ENCODE data around the gene CFAP126. TPM values are rescaled to one million over a fixed set of nuclear protein-coding genes. Genes with fewer than 3 reads are reported as not detected.
"Not testable (repeated sequence)": the region's sequence is repeated elsewhere in the genome, so short reads cannot be mapped to it uniquely, and the experiment has no call there.

Gene CFAP126, protein sequence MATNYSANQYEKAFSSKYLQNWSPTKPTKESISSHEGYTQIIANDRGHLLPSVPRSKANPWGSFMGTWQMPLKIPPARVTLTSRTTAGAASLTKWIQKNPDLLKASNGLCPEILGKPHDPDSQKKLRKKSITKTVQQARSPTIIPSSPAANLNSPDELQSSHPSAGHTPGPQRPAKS
- not detected for total RNA-seq

DNA sequence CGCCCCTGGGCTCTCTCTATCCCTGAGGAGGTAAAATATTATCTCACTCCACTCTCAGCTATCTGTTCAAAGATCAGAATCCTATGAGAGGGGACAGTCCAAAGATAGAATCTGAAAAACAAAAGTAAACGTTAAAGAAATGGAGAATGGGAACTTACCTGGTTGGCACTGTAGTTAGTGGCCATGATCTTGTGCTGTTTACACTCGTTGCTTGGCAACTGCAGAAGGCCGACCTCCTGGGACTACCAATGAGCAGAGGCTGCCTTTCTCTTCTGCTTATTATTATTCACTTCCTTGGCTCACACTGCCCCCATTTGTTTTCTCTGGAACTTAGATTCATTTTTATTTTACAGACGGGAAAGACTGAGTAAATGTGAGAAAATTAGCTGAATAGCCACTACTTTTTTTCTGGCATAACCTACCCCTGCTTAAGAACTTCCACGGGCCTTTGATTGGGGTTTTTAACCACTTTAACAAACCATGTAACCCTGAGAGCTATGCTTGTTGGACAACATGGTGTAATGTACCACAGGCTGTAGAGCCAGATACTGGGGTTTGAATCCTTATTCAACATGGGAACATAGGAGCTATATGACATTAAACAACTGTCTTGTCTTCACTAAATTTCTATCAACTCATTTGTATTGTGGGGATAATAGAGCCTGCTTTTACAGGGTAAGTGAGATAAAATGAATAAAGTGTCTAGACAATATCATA, at the start of gene CFAP126:
Gene CFAP126 (minus strand): TSS at position 193 of the 717 bp plus-strand sequence. CDS start 8 bp downstream, at position 185.
- H3K4me3 ChIP-seq (ENCODE audit: low read depth, poor library complexity, severe bottlenecking) = no peak within 1 kb of the TSS
- 17 to 20% methylated on average over 6 of the region's 6 CpGs for WGBS, 2 donors
- intact Hi-C loops (cut with DNase I; ENCODE audit: low total_unique reads) = no loop called here
- no peak for DNase-seq (ENCODE audit: low spot score in 2 of 2)
- no peak for TF ChIP-seq POLR2A (IDR thresholded peaks at IDR 0.05)
- TF ChIP-seq, protein P1, sequence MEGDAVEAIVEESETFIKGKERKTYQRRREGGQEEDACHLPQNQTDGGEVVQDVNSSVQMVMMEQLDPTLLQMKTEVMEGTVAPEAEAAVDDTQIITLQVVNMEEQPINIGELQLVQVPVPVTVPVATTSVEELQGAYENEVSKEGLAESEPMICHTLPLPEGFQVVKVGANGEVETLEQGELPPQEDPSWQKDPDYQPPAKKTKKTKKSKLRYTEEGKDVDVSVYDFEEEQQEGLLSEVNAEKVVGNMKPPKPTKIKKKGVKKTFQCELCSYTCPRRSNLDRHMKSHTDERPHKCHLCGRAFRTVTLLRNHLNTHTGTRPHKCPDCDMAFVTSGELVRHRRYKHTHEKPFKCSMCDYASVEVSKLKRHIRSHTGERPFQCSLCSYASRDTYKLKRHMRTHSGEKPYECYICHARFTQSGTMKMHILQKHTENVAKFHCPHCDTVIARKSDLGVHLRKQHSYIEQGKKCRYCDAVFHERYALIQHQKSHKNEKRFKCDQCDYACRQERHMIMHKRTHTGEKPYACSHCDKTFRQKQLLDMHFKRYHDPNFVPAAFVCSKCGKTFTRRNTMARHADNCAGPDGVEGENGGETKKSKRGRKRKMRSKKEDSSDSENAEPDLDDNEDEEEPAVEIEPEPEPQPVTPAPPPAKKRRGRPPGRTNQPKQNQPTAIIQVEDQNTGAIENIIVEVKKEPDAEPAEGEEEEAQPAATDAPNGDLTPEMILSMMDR (IDR thresholded peaks at IDR 0.05) = no peak

DNA sequence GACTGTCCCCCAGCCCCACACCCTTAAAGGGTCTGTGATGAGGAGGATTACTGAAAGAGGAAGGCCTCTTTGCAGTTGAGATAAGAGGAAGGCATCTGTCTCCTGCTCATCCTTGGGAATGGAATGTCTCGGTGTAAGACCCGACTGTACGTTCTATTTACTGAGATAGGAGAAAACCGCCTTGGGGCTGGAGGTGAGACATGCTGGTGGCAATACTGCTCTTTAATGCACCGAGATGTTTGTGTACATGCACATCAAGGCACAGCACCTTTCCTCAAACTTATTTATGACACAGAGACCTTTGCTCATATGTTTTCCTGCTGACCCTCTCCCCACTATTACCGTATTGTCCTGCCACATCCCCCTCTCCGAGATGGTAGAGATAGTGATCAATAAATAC, 45.4 kb upstream of the CFAP126 start:
- intact Hi-C loops (cut with DNase I; ENCODE audit: low total_unique reads); H3K4me3 ChIP-seq (ENCODE audit: low read depth, poor library complexity, severe bottlenecking); DNase-seq (ENCODE audit: low spot score in 2 of 2): not testable (repeated sequence)
- WGBS, 2 donors = 87 to 94% methylated on average over 7 of the region's 7 CpGs

DNA sequence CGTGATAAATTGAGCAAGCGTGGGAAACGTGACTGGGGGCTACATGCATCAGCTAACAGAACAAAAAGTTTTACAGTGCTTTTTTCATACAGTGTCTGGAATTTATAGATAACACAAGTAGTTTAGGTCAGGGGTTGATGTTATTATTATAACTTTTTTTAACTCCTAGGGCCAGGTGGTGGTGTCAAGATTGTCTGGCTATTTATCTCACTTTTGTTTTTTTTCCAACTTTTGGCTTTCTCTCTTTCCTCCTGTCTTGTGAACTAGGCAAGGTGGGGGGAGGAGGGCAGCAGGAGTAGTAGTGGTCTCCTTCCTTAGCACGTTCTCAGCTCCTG, 42.9 kb upstream of the CFAP126 start:
- 88% methylated on average over 4 of the region's 4 CpGs for WGBS, 2 donors
- DNase-seq (ENCODE audit: low spot score in 2 of 2); intact Hi-C loops (cut with DNase I; ENCODE audit: low total_unique reads); H3K4me3 ChIP-seq (ENCODE audit: low read depth, poor library complexity, severe bottlenecking): not testable (repeated sequence)

DNA sequence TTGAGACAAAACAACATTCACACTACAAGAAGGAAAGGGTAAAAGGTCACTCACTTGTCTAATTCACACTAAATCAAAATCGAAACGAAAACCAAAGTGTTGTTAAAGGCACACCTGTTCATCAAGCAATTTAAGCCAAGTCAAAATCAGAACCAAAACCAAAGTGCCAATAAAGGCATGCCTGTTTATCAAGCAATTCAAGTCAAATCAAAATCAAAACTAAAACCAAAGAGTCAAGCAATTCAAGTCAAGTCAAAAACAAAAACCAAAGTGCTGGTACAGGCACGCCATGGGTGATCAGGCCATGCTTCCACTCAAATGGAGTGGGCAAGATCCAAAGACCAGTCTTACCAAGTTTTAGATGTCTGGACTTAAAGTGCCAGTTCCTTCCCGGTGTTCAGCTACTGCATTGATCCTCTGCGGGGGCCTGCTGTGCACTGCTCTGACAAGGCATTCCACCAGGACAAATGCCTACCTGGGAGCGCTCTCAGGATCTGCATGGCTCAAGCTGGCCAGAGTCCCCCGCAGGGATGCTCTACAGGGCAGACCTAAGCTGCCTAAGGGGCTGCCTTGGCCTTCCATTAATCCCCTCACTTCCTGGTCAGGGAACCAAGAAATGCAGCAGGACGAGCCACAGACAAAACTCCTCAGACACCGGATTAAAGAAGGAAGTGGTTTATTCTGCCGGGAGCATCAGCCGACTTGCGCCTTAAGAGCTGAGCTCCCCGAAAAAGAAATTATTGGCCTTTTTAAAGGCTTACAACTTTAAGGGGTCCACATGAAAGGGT, 42.4 kb upstream of the CFAP126 start:
- 81 to 82% methylated on average over 13 of the region's 13 CpGs for WGBS, 2 donors
- H3K4me3 ChIP-seq (ENCODE audit: low read depth, poor library complexity, severe bottlenecking); intact Hi-C loops (cut with DNase I; ENCODE audit: low total_unique reads); DNase-seq (ENCODE audit: low spot score in 2 of 2): not testable (repeated sequence)

DNA sequence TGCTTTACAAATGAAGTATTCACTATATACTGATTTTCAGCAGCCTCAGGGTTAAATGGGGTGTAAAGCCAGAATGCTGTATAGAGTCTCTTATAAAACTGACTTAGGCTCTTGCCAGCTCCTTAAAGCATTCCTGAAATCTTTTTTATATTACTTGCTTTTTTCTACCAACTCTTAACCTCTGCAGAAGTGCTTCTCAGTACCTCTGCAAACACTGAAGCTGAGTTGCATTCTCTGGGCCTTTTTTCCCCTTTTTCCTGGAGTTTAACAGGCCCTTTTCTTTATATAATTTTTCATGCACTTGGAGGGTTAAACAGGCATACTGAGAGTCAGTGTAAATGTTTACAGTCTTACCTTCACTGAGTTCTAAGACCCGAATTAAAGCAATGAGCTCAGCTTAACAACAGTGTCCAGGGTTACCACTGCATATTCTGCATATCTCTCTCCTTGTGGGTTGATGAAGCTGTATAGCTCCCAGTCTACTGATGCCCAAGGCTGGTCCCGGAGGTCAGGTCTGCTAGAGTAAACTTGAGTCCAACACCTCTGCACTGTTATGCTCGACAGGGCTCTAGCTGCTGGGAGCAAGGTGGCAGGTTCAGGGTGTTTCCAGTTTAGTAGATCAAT, 40.9 kb upstream of the CFAP126 start:
- intact Hi-C loops (cut with DNase I; ENCODE audit: low total_unique reads) = no loop called here
- TF ChIP-seq, protein P1 (IDR thresholded peaks at IDR 0.05) = no peak
- no peak for TF ChIP-seq POLR2A (IDR thresholded peaks at IDR 0.05)
- DNase-seq (ENCODE audit: low spot score in 2 of 2) = no peak
- no peak overlapping the region for H3K4me3 ChIP-seq (ENCODE audit: low read depth, poor library complexity, severe bottlenecking)
- WGBS, 2 donors = 82 to 83% methylated on average over 3 of the region's 3 CpGs

DNA sequence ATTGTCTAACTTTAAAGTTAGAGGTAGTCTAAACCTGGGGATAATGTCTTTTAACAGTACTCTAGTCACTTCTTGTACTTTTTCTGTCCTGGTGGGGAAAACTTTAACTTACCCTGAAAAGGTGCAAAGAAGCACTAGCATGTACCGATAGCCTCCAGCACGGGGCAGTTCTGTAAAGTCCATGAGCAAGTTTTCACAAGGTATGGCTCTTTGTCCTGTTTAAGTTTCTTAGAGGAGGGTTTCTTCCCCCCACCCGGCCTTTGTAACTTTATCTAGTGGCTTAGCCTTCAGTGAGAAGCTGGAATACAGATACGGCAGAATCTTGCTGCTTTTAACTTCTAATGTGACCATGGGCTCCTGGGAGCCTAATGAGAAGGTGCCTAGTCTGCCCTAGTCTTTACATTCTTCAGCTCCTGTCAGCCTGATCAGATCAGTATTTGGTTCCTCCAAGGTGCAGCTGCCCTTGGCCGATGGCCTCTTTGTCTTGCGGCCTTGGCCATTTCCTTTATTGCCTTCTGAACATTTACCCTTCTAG, 39.8 kb upstream of the CFAP126 start:
- H3K4me3 ChIP-seq (ENCODE audit: low read depth, poor library complexity, severe bottlenecking) = no peak overlapping the region
- intact Hi-C loops (cut with DNase I; ENCODE audit: low total_unique reads) = no loop called here
- WGBS, 2 donors = 93% methylated on average over 6 of the region's 6 CpGs
- TF ChIP-seq, protein P1 (IDR thresholded peaks at IDR 0.05) = no peak
- no peak for TF ChIP-seq POLR2A (IDR thresholded peaks at IDR 0.05)
- DNase-seq (ENCODE audit: low spot score in 2 of 2) = no peak

DNA sequence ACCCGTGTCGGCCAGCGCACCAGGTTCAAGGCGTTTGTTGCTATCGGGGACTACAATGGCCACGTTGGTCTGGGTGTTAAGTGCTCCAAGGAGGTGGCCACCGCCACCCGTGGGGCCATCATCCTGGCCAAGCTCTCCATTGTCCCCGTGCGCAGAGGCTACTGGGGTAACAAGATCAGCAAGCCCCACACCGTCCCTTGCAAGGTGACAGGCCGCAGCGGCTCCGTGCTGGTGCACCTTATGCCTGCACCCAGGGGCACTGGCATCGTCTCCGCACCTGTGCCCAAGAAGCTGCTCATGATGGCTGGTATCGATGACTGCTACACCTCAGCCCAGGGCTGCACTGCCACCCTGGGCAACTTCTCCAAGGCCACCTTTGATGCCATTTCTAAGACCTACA, 38.9 kb upstream of the CFAP126 start:
- DNase-seq (ENCODE audit: low spot score in 2 of 2); intact Hi-C loops (cut with DNase I; ENCODE audit: low total_unique reads); H3K4me3 ChIP-seq (ENCODE audit: low read depth, poor library complexity, severe bottlenecking): not testable (repeated sequence)
- WGBS, 2 donors = 96 to 98% methylated on average over 16 to 17 of the region's 17 CpGs

All from lower leg skin (tissue), 4 donors.